Measurements from ENCODE around the gene TP73.

- TF ChIP-seq POLR2A (IDR thresholded peaks at IDR 0.05) (no peak), POLR2AphosphoS5 (IDR thresholded peaks at IDR 0.05) (no peak)
- TF ChIP-seq, protein P1, sequence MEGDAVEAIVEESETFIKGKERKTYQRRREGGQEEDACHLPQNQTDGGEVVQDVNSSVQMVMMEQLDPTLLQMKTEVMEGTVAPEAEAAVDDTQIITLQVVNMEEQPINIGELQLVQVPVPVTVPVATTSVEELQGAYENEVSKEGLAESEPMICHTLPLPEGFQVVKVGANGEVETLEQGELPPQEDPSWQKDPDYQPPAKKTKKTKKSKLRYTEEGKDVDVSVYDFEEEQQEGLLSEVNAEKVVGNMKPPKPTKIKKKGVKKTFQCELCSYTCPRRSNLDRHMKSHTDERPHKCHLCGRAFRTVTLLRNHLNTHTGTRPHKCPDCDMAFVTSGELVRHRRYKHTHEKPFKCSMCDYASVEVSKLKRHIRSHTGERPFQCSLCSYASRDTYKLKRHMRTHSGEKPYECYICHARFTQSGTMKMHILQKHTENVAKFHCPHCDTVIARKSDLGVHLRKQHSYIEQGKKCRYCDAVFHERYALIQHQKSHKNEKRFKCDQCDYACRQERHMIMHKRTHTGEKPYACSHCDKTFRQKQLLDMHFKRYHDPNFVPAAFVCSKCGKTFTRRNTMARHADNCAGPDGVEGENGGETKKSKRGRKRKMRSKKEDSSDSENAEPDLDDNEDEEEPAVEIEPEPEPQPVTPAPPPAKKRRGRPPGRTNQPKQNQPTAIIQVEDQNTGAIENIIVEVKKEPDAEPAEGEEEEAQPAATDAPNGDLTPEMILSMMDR (IDR thresholded peaks at IDR 0.05): no peak
These were observed 35.2 kb downstream of the TP73 start for GRCh38 chr1:3687504-3687903.
